GM23248 (cell line): ENCODE results near the gene ZC3H15.

Experiments
- EZH2 ChIP-seq: fragments of 200-600 bp; sonication (generic); IDR thresholded peaks from 2 replicates; pipeline ENCODE4 v1.6.1; 2018; ENCODE audit warnings: antibody characterized with exemption, mild to moderate bottlenecking; ENCODE audit not compliant: insufficient read depth, poor library complexity, severe bottlenecking
- EZH2phosphoT487 ChIP-seq: fragments of 200-600 bp; sonication (generic); IDR thresholded peaks from 2 replicates; pipeline ENCODE4 v1.6.1; 2018; ENCODE audit warnings: antibody characterized with exemption, moderate library complexity, mild to moderate bottlenecking, low read depth; ENCODE audit not compliant: insufficient read depth

- TF ChIP-seq EZH2phosphoT487 (no peak), EZH2 (no peak)
Observed at GRCh38 chr2:186437719-186438118, 48.3 kb upstream of the ZC3H15 start.
